Activated naive CD4-positive, alpha-beta T cell (primary cell): ENCODE results near the gene POLR1B.
"Not testable (repeated sequence)": the region's sequence is repeated elsewhere in the genome, so short reads cannot be mapped to it uniquely, and the experiment has no call there.

Experiments used
- DNase-seq, 4 experiments: peaks; one replicate each; lab custom pipeline; 2025; lab: John Stamatoyannopoulos, UW

The POLR1B gene

DNA sequence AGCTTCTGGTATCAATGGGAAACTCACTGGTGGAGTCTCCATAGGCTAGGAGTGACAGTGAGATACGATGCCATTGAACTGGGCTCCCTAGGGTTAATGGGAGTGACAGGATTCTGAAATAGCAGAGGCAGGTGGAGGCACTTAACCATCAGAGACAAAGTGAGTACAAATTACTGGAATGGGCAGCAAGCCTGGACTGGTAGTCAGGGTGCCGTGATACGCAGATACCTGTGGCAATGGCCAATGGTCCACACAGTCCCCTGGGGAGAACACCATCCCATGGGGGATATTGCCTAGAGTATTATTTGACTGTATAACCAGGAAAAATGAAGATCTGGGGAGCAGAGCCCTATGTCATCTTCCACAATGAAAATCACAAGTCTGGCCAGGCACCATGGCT, 59.5 kb downstream of the POLR1B start:
- DNase-seq: no peak

DNA sequence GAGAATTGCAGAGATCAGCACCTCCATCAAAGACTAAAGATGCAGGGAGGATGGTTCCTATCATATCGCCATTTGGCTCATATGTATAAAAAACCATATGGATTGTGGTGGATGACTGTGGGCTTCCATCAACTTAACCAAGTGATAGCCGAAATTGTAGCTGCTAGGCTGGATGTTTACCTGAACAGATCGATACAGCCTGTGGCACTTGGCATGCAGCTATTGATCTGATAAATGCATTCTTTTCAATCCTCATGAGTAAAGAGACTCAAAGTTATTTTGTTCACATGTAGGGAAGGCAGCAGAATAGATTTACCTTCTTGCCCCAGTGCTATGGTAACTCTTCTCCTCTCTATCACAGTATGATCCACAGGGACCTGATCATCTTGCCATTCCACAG, 60.7 kb downstream of the POLR1B start:
- no peak for DNase-seq

GRCh38 chr2:112603731-112604130, 61.5 kb downstream of the POLR1B start:
- no peak for DNase-seq

GRCh38 chr2:112604952-112605351, 62.7 kb downstream of the POLR1B start:
- no peak for DNase-seq

DNA sequence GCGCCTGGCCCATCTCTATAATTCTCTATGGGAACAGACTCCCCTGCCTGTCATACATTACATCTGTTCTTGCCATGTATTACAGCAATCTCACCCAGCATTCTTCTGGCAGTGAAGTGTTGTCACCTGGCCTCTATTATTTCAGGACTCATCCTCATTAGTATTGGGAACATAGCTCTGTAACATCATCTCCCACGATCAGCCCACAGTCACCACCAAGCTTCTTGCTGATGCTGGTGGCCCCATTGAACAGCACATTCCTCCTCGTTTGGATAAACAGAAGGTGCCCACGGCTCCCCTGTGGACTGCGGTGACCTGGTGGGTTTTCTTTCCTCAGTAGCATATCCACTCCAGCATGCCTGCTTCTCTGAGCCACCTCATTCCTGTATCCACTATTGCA, 63.7 kb downstream of the POLR1B start:
- no peak for DNase-seq

DNA sequence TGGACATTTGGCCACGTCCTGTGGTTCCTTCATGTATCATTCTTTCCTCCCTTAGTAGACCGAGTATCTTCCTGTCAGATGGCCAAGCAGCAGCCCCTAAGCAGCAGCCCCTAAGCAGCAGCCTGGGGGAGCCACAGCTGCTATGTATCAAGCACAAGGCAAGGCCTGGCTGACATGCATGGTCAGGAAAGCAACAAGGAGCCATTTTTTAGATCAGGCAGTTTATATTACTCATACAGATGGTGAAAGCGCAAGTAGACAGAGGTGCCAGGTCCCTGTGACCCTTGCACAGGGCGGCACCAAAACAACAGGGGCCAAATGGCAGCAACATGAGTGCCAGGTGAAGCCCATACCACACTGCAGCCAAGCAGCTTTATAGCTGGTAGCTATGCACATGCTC, 64.3 kb downstream of the POLR1B start:
- DNase-seq: no peak

DNA sequence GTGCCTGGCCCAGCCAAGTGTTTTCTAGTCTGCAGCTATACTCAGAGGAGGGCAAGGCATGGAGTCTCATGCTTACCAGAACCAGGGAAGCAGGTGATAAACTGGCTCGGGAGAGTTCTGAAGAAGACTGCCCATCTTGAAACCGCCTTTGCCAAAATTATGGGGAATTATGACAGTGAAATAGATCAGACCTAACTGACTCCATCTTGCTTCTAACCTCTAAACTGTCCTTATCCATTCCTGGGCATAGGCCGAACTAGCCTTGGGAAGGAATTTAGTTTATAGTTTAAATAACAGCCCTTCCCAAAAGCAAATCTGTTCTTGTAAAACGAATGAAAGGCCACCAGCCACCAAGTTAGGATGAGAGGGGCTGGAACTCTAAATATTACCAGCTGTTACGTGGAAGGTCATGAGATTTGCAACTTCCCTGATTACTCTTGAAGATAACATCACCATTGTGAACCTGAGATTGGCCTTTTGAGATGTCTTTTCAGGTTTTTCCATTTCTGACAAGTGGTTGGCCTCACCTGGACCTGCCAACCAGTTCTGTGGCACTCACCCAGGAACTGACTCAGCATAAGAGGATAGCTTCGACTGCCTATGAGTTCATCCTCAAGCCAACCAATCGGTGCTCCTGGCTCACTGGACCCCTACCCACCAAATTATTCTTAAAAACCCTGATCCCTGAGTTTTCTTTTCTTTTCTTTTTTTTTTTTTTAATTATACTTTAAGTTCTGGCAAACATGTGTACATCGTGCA, 65.6 kb downstream of the POLR1B start:
- DNase-seq: no peak

DNA sequence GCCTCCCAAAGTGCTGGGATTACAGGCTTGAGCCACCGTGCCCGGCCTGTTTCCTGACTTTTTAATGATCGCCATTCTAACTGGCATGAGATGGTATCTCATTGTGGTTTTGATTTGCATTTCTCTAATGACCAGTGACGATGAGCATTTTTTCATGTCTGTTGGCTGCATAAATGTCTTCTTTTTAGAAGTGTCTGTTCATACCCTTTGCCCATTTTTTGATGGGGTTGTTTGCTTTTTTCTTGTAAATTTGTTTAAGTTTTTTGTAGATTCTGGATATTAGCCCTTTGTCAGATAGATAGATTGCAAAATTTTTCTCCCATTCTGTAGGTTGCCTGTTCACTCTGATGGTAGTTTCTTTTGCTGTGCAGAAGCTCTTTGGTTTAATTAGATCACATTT, 67.1 kb downstream of the POLR1B start:
- DNase-seq: not testable (repeated sequence)

DNA sequence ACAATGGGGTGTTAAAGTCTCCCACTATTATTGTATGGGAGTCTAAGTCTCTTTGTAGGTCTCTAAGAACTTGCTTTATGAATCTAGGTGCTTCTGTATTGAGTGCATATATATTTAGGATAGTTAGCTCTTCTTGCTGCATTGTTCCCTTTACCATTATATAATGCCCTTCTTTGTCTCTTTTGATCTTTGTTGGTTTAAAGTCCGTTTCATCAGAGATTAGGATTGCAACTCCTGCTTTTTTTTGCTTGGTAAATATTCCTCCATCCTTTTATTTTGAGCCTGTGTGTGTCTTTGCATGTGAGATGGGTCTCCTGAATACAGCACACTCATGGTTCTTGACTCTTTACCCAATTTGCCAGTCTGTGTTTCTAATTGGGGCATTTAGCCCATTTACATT, 70.0 kb downstream of the POLR1B start:
- DNase-seq: not testable (repeated sequence)

- no peak for DNase-seq
These were observed 72.1 kb downstream of the POLR1B start for GRCh38 chr2:112614201-112614840.

GRCh38 chr2:112615051-112615450, 72.8 kb downstream of the POLR1B start:
- DNase-seq: no peak

- not testable (repeated sequence) for DNase-seq
These were observed 73.5 kb downstream of the POLR1B start for GRCh38 chr2:112615798-112616197.

DNA sequence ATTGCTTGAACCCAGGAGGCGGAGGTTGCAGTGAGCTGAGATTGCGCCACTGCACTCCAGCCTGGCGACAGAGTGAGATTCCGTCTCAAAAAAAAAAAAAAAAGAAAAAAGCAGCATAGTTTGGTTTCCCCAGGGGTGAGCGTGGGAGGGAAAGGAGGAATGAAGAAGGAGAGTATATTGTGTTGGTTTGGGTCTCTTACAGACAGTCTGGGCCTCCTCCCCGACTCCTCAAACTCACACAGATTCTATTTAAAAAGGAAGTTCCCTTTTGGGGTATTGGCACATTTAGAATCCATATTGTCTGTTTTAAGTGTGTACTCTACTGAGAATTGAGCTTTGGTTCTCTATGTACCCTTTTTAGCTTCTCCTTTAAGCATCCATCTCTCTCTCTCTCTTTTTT, 76.1 kb downstream of the POLR1B start:
- DNase-seq: no peak

DNA sequence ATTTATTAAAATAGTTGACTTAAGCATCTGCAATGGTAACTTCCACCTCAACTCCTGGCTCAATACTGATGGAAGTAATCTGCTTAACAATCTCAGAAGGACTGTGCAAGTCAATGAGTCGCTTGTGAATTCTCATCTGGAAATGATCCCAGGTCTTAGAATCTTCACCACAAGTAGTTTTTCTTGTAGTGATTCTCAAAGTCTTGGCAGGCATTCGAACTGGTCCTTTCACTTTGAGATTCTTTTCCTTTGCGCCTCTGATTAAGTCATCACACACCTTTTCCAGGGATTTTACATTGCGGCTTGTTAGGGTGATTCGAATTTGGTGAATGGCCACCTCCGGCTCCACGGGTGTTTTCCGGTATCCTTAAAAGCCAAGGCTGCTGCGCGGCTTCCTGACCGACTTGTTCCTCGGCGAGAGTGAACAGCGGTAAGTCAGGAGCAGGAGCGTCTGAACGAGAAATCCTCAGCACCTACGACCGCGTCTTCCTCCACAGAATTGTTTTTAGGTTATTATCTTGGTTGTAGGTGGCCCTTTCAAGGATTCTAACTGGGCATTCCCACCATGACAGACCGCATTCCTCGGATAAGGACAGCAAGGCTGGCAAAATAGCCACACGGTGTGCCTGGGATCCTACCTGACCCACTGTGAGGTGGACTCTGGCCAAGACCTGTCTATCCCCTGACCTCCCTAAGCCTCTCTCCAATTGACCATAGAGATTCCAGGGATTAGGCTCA, 79.7 kb downstream of the POLR1B start:
- DNase-seq: no peak

GRCh38 chr2:112622528-112622849, 80.2 kb downstream of the POLR1B start:
- DNase-seq: no peak

DNA sequence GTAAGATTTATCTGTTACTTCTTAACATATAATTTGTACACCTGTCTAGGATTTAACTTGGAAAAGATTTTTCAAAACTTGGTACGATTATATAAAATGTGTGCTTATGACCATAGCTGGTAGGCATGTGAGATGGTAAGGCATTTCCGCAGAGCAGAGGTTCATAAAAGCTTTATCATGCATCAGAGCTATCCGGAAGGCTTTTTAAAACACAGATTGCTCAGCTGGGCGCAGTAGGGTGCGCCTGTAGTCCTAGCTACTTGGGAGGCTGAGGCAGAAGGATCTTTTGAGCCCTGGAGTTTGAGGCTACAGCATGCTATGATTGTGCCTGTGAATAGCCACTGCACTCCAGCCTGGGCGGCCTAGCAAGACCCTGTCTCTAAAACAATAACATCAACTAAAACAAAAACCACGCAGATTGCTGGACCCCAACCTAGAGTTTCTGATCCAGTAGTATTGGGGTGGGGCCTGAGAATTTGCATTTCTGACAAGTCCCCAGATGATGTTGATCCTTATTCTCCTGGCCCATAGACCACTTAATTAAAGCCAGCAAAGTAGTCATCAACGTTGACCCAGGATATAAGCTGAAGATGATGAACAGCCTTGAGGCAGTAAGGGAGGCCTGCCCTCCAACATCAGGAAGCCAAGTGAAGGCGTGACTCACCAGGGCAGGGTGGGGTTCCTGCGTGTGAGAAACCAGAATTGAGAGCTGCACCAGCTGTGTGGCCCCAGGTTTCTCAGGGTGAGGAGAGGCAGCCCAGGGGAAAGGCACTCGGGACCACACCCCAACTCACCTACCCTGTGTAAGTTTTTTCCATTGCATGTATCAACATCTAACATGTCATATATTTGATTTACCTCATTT, 81.9 kb downstream of the POLR1B start:
- peak in 3 of 4 experiments; percentile 13 to 58 (median 51) for DNase-seq

DNA sequence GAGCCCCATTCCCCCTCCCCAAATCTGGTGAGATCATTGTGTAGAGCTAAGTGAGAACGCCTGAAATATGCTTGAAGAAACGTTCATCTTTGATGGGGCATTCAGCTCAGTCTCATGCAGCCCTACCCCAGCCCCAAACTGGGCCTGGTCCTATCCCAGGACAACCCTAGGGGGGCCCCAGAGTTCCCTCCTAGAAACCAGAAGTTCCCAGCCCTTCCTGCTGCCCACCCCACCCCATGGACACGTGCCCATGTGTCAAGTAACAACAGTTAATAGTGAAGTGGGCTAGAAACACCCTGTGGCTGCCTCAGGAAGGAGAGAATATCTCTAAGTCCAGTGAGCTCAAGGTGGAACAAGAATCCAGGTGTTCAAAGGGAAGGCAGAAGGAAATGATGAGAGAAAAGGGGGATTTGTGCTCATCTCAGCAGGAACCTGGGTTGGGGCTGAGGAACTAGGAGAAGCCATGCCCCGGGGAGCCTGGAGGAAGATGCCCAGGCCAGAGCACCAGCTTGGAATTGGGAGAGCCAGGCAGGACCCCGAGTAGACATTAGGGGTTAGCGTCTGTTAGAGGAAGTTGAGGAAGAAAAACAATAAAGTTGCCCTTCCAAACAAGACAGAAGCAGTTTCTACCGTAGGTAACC, 83.3 kb downstream of the POLR1B start:
- no peak for DNase-seq

DNA sequence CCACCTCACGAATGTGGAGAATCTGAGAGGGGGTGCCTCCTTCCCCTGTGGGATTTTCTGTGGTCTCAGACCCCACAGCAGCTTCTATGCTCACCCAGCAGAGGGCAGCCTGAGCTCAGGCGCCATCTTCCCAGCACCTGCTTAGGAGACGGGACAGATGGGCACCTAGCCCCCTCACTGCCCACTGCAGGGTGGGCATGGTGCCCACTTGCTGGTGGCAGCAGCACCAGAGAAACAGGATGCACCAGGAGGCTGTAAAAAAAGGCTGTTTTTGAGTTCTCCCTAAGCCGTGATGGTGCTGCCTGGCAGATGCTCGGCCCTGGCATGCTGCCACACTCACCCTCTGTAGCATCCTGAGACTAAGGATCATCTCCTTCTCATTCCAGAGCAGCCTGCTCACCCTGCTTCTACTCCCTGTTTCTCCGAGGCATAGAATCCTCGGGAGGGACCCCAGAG, 84.4 kb downstream of the POLR1B start:
- DNase-seq: peak; percentile 26 to 63 (median 44)
